ENCODE measurements around the gene TMEM150A. TPM values are rescaled to one million over a fixed set of nuclear protein-coding genes. Genes with fewer than 3 reads are reported as not detected.
A peak's percentile ranks its signal among the peaks of the same experiment; 100 is the strongest.

Gene TMEM150A
- total and polyA plus RNA-seq, 2 of the 13 experiments (the other 11 are each of a cell fraction or from before 2014, with no cell fraction given): 30.1 to 70.4 TPM

GRCh38 chr2:85601771-85602475, 575 bp downstream of the TMEM150A start:
- no TSS peak for BruUV-seq (replicated peaks)
- intact Hi-C loops (cut with micrococcal nuclease; ENCODE audit: unreplicated experiment) (loop anchor here (1.0 kb wide), 3 partner anchors 17 to 41 kb away; partner anchors contain the start of genes GGCX and VAMP8), in situ Hi-C loops (cut with HindIII; ENCODE audit: extremely low pct_ligation_motif_present, low pct_unique_long_range_greater_than_20kb) (no loop called here)
- Histone ChIP-seq H3K4me2 (ENCODE audit: low read depth, low read length) (peak overlapping the region; percentile 93), H3K27me3 (ENCODE audit: control insufficient read depth in 1 of 2, insufficient read depth in 2 of 2, low read length in 2 of 2) (no peaks in the 10 kb centered on the region; a peak in 1 of 5 replicates), H3K9me3 (ENCODE audit: low read length) (no peaks in the 10 kb centered on the region), H2AFZ (ENCODE audit: low read length) (no peak overlapping the region), H3K36me3 (replicated peaks in 1 of 2; ENCODE audit: control insufficient read depth in 1 of 2, insufficient read depth in 2 of 2, low read length in 2 of 2) (peaks cover 7 to 33% of the 10 kb centered on the region in 2 experiments), H3K27ac (ENCODE audit: extremely low read length, insufficient read depth, low read length) (peak overlapping the region; percentile 80), H4K20me1 (ENCODE audit: insufficient read depth, low read length) (no peaks in the 10 kb centered on the region), H3K9ac (ENCODE audit: insufficient read depth, low read depth, low read length) (peak overlapping the region; percentile 94), H3K4me3 (replicated peaks in 1 of 3; ENCODE audit: insufficient read depth in 1 of 3, low read depth in 2 of 3, low read length in 3 of 3) (peak overlapping the region; percentile 84 to 98 (median 91)), H3K79me2 (ENCODE audit: insufficient read depth, low read length) (peaks cover 48% of the 10 kb centered on the region), H3K4me1 (ENCODE audit: insufficient read depth, low read length) (peaks cover 85% of the 10 kb centered on the region)
- DNase-seq (ENCODE audit: low spot score) (peak; percentile 61), ATAC-seq (peak; percentile 49), FAIRE-seq (no peak)
- ChIA-PET POLR2A (interaction anchor here (0.8 to 25.9 kb wide), 12 partner anchors 4 to 248 kb away, joined by 3 to 795 read pairs (median 24); partner anchors contain the start of genes C2orf68, ELMOD3, GGCX and MAT2A), CTCF (ENCODE audit: low intra/inter-chr PET ratio, low total read pairs) (no interaction called here)
- 3% methylated on average over 14 of the region's 36 CpGs for WGBS (ENCODE audit: low lambda C conversion rate)
- TF ChIP-seq ZNF605 (CRISPR knock-in tag; IDR thresholded peaks at IDR 0.05) (peak; percentile 70; the same call in 1 of the 2 replicates), ZNF350 (CRISPR knock-in tag; IDR thresholded peaks at IDR 0.05; ENCODE audit: borderline replicate concordance, low read depth) (0 out of 2 replicates have a peak, but pooled peaks have one; percentile 12), FOSL2 (CRISPR knock-in tag; IDR thresholded peaks at IDR 0.05) (peak; percentile 21; the same call in 1 of the 2 replicates), AGO1 (IDR thresholded peaks at IDR 0.05; ENCODE audit: low read depth, low read length, poor library complexity, severe bottlenecking) (peak; percentile 26), NR0B2 (CRISPR knock-in tag; IDR thresholded peaks at IDR 0.05) (no peak), ETV5 (CRISPR knock-in tag; IDR thresholded peaks at IDR 0.05; ENCODE audit: borderline replicate concordance) (no peak), ZFYVE20 (CRISPR knock-in tag; IDR thresholded peaks at IDR 0.05; ENCODE audit: borderline replicate concordance, low read depth) (no peak), ZNF235 (CRISPR knock-in tag; IDR thresholded peaks at IDR 0.05; ENCODE audit: borderline replicate concordance) (peak; percentile 18; the same call in 1 of the 2 replicates), UBTF (CRISPR knock-in tag; IDR thresholded peaks at IDR 0.05) (peak; percentile 6; the same call in 1 of the 2 replicates), ZNF614 (CRISPR knock-in tag; IDR thresholded peaks at IDR 0.05; ENCODE audit: borderline replicate concordance) (no peak; the same call in 1 of the 2 replicates), AKAP8 (CRISPR knock-in tag; IDR thresholded peaks at IDR 0.05) (no peak; the same call in 1 of the 2 replicates), ZBTB44 (CRISPR knock-in tag; IDR thresholded peaks at IDR 0.05) (no peak), ISL2 (CRISPR knock-in tag; IDR thresholded peaks at IDR 0.05) (no peak), SYNCRIP (IDR thresholded peaks at IDR 0.05; ENCODE audit: insufficient read depth, low read depth, low read length) (no peak), ZNF274 (CRISPR knock-in tag; IDR thresholded peaks at IDR 0.05) (no peak), RFXANK (CRISPR knock-in tag; IDR thresholded peaks at IDR 0.05) (peak; percentile 15; the same call in 1 of the 2 replicates), KDM5A (IDR thresholded peaks at IDR 0.05; ENCODE audit: borderline replicate concordance, low read length) (0 out of 2 replicates have a peak, but pooled peaks have one; percentile 48), ZNF234 (CRISPR knock-in tag; conservative IDR thresholded peaks at IDR 0.05) (peak; percentile 41; the same call in 1 of the 2 replicates), ZNF343 (CRISPR knock-in tag; IDR thresholded peaks at IDR 0.05) (0 out of 2 replicates have a peak, but pooled peaks have one; percentile 28)
